ENCODE data around the gene MRPS18C.

The MRPS18C gene

GRCh38 chr4:83455281-83456183, at the start of gene MRPS18C, which contains the start of gene HELQ:
Gene MRPS18C (plus strand): TSS chr4:83456058. CDS start chr4:83456078, 20 bp downstream.
Gene HELQ (minus strand): TSS chr4:83455823. CDS start chr4:83455693, 130 bp downstream.
- H3K27ac ChIP-seq: peak within 1 kb of the TSS; percentile 74
- DNase-seq (ENCODE audit: low read depth, low spot score): peak; percentile 83

- H3K27ac ChIP-seq: no peak overlapping the region
- DNase-seq (ENCODE audit: low read depth, low spot score): no peak
Observed at GRCh38 chr4:83408908-83409307, 47.0 kb upstream of the MRPS18C start.

- DNase-seq (ENCODE audit: low read depth, low spot score): no peak
- H3K27ac ChIP-seq: no peak overlapping the region
Observed at GRCh38 chr4:83413676-83414075, 42.2 kb upstream of the MRPS18C start.

- DNase-seq (ENCODE audit: low read depth, low spot score): peak; percentile 0
- peak overlapping the region; percentile 39 for H3K27ac ChIP-seq
Observed at GRCh38 chr4:83417566-83417965, 38.3 kb upstream of the MRPS18C start.

- no peak for DNase-seq (ENCODE audit: low read depth, low spot score)
- peak overlapping the region; percentile 39 for H3K27ac ChIP-seq
Observed at GRCh38 chr4:83418211-83418610, 37.6 kb upstream of the MRPS18C start.

GRCh38 chr4:83431200-83431599, 24.7 kb upstream of the MRPS18C start:
- H3K27ac ChIP-seq: no peak overlapping the region
- no peak for DNase-seq (ENCODE audit: low read depth, low spot score)

GRCh38 chr4:83436680-83437079, 19.2 kb upstream of the MRPS18C start:
- no peak overlapping the region for H3K27ac ChIP-seq
- no peak for DNase-seq (ENCODE audit: low read depth, low spot score)

- no peak overlapping the region for H3K27ac ChIP-seq
- no peak for DNase-seq (ENCODE audit: low read depth, low spot score)
Observed at GRCh38 chr4:83438719-83439118, 17.1 kb upstream of the MRPS18C start.

GRCh38 chr4:83440148-83440814, 15.6 kb upstream of the MRPS18C start:
- no peak for DNase-seq (ENCODE audit: low read depth, low spot score)
- H3K27ac ChIP-seq: no peak overlapping the region

GRCh38 chr4:83440899-83441298, 15.0 kb upstream of the MRPS18C start:
- no peak overlapping the region for H3K27ac ChIP-seq
- DNase-seq (ENCODE audit: low read depth, low spot score): no peak

GRCh38 chr4:83449009-83449408, 6.8 kb upstream of the MRPS18C start:
- DNase-seq (ENCODE audit: low read depth, low spot score): no peak
- no peak overlapping the region for H3K27ac ChIP-seq

- DNase-seq (ENCODE audit: low read depth, low spot score): no peak
Observed at GRCh38 chr4:83454686-83455085, 1.2 kb upstream of the MRPS18C start.

GRCh38 chr4:83456184-83456501, 285 bp downstream of the MRPS18C start:
- peak overlapping the region; percentile 74 for H3K27ac ChIP-seq
- DNase-seq (ENCODE audit: low read depth, low spot score): no peak

More at GRCh38 chr4:83454686-83455085, 1.2 kb upstream of the MRPS18C start:
- peak overlapping the region; percentile 74 for H3K27ac ChIP-seq

- H3K27ac ChIP-seq: no peak overlapping the region
- no peak for DNase-seq (ENCODE audit: low read depth, low spot score)
Observed at GRCh38 chr4:83473423-83473822, 17.6 kb downstream of the MRPS18C start.

GRCh38 chr4:83473966-83474365, 18.1 kb downstream of the MRPS18C start:
- no peak for DNase-seq (ENCODE audit: low read depth, low spot score)
- H3K27ac ChIP-seq: no peak overlapping the region

- H3K27ac ChIP-seq: peak within 1 kb of the TSS; percentile 67
- peak; percentile 55 for DNase-seq (ENCODE audit: low read depth, low spot score)
Observed at GRCh38 chr4:83484500-83485461, 28.9 kb downstream of the MRPS18C start, which contains the start of gene ABRAXAS1. Gene ABRAXAS1 (minus strand): TSS chr4:83485100. CDS start chr4:83485072, 28 bp downstream.

GRCh38 chr4:83486457-83487129, 30.7 kb downstream of the MRPS18C start:
- H3K27ac ChIP-seq: no peak overlapping the region
- DNase-seq (ENCODE audit: low read depth, low spot score): no peak

GRCh38 chr4:83489711-83490326, 34.0 kb downstream of the MRPS18C start:
- no peak overlapping the region for H3K27ac ChIP-seq
- DNase-seq (ENCODE audit: low read depth, low spot score): no peak

- DNase-seq (ENCODE audit: low read depth, low spot score): no peak
- no peak overlapping the region for H3K27ac ChIP-seq
Observed at GRCh38 chr4:83490876-83491450, 35.1 kb downstream of the MRPS18C start.

All from epithelial cell of prostate (primary cell).